GM18867 (cell line): ENCODE data around the gene SLC35G3.
"Not testable (repeated sequence)": the region's sequence is repeated elsewhere in the genome, so short reads cannot be mapped to it uniquely, and the experiment has no call there.

Experiments
- ATAC-seq: cut with Tn5 transposase; IDR thresholded peaks from one replicate; pipeline ENCODE4 v1.9.1; 2021; ENCODE audit warnings: mild to moderate bottlenecking, moderate library complexity; ENCODE audit not compliant: unreplicated experiment

Gene SLC35G3

DNA sequence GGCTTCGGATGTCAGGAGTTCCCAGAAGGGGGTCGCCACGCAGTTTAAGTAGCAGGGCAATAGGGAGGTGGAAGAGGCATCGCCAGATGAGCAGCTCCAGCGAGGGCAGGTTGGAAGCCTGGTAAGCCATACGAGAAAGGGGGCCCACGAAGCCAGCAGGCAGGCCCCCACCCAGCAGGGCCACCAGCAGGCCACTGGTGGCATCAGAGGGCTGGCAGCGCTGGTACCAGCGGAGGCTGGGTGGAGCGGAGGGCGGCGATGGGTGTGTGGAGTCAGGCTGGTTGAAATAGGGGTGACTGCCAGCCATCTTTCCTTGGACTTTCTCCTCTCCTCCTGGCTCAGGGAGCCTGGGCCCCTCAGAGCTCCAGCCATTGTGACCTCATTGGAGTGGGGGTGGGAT, at the start of gene SLC35G3:
Gene SLC35G3, minus strand, starts transcription at position 393 of the 400 bp plus-strand sequence. Its CDS starts 86 bp downstream, at position 307.
- ATAC-seq, result not testable (repeated sequence)

GRCh38 chr17:35243561-35244340, 49.6 kb upstream of the SLC35G3 start:
- no peak for ATAC-seq

- peak; percentile 74 for ATAC-seq
Observed at GRCh38 chr17:35242805-35243560, 48.8 kb upstream of the SLC35G3 start, which contains the start of gene SLFN5. SLFN5 (plus strand) TSS chr17:35243072; CDS start chr17:35258691, 15,619 bp downstream.

GRCh38 chr17:35242158-35242804, 48.1 kb upstream of the SLC35G3 start:
- peak; percentile 55 for ATAC-seq

GRCh38 chr17:35241520-35241919, 47.3 kb upstream of the SLC35G3 start:
- ATAC-seq, result no peak

DNA sequence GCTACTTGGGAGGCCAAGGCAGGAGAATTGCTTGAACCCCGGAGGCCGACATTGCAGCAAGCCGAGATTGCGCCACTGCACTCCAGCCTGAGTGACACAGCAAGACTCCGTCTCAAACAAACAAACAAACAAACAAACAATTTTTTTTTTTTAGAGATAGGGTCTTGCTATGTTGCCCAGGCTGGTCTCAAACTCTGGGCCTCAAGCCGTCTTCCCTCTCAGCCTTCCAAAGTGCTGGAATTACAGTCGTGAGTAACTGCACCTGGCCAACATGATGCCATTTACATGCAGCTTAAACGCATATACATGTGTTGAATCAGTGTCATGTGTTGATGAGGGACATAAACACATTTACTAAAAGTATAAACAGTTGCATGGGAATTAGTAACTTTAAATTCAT, 46.7 kb upstream of the SLC35G3 start:
- no peak for ATAC-seq

DNA sequence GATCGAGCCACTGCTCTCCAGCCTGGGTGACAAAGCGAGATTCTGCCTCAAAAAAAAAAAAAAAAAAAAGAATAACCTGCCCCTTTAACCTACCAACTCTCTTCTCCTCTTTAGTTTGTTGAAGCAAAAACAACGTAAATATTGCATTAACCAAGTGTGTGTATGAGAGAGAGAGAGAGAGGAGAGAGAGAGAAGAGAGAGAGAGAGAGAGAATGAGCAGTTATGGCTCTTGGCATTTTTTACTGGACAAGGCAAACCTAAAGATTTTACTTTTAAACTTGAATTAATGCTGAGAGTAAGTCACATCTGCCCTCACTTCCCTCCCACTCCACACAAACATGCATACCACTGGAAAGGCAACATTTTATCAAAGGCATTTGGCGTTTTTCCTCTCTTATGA, 45.6 kb upstream of the SLC35G3 start:
- ATAC-seq, result no peak

DNA sequence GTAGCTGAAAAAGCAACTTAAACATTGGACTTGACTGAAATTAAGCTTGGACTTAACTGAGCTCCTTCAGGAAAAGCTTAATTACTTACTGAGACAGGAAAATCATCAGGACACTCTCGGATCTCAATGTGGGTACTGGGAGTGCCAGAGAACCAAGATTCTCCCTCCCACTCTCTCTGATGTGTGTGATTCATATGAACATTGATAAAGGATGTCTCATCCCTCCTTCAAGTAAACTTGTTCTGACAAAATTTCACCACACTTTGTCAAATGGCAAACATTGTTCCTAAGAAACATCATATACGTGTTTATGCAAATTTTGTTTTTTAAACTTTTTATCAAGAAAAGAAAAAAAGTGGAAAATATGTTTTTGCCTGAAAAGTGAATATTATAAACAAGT, 44.6 kb upstream of the SLC35G3 start:
- ATAC-seq, result no peak

DNA sequence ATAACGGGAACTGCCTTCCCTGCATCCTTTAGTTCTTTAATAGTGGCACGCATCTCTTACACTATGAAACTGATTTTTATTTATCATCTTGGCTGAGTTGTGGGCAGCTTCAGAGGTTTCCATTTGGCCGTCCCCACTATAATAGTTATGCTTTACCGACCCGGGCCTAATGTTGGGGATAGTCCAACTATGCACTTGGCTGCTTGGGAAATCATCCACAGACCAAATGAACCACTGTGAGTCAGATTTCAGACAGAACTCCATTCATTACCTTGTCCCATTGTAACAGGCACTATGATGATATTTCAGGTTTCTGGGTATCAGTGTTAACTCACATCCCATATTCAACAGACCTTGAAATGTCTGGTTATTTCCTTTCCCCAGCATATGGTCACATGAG, 42.6 kb upstream of the SLC35G3 start:
- no peak for ATAC-seq

DNA sequence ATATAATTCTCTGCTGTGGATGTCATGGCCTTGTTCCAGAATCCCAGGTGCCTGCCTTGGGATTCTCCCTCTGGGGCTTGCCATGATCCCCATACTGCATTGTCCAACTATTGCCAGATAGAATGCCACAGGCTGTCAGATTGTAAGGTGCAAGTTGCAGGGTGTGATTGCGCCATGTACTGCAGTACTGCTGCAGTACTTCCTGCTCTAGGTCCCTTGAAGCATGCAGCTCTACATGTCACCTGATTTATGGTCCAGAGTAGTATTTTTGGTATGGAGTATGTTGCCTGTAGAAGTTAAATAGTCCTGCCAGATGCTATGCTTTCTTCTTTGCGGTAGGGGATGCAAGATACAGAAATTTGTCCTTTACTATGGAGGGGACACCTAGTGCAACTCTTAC, 41.7 kb upstream of the SLC35G3 start:
- ATAC-seq, result no peak

GRCh38 chr17:35235289-35235688, 41.1 kb upstream of the SLC35G3 start:
- no peak for ATAC-seq

GRCh38 chr17:35234315-35234714, 40.1 kb upstream of the SLC35G3 start:
- ATAC-seq, result not testable (repeated sequence)

GRCh38 chr17:35229638-35230037, 35.4 kb upstream of the SLC35G3 start:
- ATAC-seq, result no peak

DNA sequence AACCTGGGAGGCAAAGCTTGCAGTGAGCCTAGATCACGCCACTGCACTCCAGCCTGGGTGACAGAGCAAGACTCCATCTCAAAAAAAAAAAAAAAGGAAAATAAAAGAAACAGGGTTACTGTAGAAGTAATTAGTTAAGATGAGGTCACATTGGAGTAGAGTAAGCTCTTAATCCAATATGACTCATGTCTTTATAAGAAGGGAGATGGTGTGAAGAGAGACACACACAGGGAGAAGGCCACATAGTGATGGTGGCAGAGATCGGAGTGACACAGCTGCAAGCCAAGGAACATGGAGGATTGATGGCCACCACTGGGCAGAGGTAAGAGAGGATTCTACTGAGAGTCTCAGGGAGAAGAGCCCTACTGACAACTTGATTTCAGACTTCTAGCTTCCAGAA, 33.4 kb upstream of the SLC35G3 start:
- ATAC-seq, result no peak

DNA sequence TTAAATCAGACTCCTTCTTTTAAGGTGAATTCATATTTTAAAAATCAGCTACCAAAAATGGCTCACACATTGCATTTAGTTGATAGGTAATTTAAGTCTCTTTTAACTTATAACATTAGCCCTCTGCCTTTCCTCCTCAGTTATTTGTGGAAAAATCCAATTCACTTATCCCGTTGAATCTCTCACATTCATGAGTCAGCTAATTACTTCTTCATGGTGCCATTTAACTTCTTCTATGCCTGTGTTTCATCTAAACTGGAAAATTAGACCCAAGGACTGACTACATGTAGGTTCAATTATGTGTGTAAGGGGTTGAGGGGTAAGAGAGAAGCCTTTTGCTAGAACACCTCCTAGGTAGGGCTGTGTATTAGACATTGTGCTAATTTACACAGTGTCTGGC, 30.2 kb upstream of the SLC35G3 start:
- ATAC-seq, result no peak

GRCh38 chr17:35222452-35222851, 28.3 kb upstream of the SLC35G3 start:
- ATAC-seq, result no peak

DNA sequence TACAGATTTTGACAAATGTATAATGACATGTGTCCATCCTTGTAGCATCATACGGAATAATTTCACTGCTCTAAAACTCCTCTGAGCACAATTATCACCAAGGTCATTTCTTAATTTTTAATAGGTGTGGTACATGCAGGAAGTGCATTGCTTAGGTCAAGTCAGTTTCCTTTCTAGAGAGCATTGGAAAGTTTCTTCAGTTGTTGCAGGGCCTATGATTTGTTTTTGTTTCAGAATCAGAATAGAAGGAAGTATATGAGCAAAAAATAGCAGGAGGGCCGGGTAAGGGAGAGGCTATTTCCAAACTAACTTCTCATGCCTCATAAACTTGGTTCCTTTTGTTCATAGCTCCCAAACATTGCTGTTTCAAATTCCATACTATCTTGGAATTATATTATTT, 24.7 kb upstream of the SLC35G3 start:
- no peak for ATAC-seq

- no peak for ATAC-seq
Observed at GRCh38 chr17:35217107-35217506, 22.9 kb upstream of the SLC35G3 start.

DNA sequence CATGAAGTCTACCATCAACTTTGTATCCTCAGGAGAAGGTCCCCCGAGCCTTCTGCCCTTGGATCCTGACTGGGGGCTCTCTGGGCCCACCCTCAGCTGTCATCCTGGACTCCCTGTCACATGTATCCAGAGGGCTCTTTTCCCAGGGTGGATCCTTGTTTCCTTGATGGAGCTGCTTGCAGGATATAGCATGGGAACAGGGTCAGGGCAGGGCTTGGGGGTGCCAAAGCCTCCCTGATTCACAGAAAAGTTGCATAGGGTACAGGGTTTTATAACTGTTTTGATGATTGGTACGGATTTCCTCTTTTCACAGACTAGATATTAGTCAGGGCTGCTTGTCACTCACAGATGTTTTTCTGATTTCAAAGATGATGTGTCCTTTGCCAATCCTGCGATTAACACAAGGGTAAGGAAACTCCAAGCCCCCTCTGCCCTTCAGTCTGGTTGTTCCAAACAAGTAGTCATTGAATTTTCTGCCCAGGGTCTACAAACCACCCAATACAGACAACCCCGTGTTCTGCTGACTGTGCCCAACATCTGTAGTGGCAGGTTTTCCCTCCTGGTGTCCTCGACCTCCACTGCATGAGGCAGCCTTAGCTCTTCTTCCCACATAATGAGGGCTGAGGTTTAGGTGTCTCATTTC, 20.6 kb upstream of the SLC35G3 start:
- no peak for ATAC-seq

DNA sequence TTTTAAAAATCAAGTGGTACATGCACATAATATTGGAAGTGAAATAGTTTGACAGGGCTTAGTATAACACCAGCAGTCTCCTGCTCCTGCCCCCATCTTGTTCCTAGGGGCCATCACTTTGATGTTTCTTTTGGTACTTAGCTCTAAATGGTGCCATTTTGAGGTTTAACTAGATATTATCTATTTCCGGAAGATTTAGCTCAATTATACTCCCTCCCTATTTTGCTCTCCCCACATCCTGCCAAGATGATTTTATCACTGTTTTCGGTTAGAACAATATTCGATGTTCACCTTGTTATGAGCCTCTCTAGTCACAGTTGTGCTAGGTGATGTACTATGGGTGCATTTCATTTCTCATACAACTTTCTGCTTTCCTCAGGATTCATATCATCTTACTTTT, 20.0 kb upstream of the SLC35G3 start:
- ATAC-seq, result no peak

GRCh38 chr17:35213412-35213940, 19.3 kb upstream of the SLC35G3 start:
- ATAC-seq, result no peak
